ENCODE data around the gene ARHGEF17.

The ARHGEF17 gene

DNA sequence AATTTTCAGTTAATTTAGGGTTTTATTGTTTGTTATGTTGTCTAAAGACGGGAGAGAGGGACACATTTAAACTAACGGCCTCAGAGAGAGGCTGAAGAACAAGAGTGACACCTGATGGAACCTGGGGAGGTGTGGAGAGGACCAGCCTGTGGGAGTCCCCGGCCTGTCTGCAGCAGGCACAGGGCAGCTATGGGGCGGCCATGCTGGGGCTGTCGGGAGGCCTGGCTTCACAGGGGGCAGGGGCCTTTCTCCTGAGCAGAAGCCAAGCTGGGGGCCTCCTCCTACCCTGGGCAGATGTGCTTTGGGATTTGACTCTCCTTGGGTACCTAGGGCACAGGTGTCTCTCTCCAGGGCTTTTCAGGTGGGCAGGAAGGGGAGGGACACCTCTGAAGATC is 90.1 kb downstream of the ARHGEF17 start:
- DNase-seq: no peak

DNA sequence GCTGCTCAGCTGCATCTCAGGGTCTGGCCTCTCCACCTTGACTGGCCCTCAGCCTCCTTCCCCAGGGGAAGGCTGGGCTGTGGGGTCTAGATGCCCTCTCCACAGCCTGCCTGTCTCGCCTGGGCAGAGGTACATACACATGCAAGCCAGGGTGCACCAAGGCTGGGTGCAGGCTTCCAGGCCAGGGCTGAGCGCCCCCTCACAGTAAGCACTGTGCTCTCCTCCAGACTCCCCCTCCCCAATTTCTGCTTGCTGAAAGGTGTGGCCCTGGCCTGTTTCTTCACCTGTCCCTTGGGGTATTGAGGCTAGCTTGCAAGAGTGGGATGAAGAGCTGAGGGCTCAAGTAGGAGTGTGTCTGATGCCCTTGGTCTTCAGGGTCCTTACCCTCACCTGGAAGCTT is 90.6 kb downstream of the ARHGEF17 start:
- DNase-seq: no peak

DNA sequence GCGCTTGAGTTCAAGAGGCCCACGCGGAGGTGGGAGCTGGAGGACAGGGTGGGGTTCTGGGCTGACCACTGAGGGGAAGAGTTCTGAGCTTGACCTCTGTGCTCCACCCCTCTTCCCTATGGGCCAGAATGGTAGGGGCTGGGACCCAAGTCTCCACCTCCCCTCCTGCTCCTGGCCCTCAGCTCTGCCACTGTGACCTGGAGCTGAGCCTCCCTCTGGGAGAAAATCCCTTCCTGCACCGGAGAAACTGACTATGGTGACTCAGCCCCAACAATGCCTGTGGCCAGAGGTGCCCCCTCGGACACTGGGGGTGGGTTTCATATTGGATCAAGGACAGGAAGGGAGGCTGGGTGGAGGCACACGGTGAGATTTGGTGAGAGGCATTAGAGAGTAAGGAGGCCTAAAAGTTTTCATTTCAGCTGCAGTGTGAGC is 91.1 kb downstream of the ARHGEF17 start:
- DNase-seq: no peak

DNA sequence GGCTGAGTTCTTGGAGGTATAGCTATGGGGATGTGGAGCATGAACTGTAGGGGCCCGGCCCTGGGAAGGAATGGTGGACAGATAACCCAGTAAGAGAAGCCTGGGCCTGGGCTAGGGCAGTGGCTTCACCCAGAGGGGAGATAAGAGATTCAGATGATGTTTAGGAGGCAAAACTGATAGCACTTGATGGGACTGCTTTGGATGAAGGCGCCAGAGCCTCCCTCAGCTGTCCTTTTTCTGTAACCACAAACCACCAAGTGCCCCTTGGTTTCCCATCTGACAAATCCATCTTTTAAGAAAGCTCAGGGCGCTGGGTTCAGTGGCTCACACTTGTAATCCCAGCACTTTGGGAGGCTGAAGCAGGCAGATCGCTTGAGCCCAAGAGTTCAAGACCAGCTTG is 91.6 kb downstream of the ARHGEF17 start:
- no peak for DNase-seq

DNA sequence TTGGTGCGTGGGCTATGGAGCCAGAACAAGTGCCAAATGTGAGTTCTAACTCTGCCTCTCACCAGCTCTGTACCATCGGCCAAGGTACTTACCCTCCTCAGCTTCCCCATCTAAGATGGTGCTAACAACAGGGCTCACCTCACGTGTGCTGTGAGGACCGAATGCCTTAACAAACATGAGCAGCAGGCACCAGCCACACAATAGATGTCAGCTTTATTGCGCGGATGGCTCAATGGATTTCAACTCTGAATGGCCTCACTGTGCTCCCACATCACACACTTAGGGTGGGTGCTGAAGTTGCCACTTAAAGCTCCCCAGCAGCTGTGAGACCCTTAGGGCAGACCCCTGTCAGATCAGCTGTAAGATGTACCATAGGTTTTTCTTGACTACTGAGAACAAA is 92.2 kb downstream of the ARHGEF17 start:
- DNase-seq: no peak

DNA sequence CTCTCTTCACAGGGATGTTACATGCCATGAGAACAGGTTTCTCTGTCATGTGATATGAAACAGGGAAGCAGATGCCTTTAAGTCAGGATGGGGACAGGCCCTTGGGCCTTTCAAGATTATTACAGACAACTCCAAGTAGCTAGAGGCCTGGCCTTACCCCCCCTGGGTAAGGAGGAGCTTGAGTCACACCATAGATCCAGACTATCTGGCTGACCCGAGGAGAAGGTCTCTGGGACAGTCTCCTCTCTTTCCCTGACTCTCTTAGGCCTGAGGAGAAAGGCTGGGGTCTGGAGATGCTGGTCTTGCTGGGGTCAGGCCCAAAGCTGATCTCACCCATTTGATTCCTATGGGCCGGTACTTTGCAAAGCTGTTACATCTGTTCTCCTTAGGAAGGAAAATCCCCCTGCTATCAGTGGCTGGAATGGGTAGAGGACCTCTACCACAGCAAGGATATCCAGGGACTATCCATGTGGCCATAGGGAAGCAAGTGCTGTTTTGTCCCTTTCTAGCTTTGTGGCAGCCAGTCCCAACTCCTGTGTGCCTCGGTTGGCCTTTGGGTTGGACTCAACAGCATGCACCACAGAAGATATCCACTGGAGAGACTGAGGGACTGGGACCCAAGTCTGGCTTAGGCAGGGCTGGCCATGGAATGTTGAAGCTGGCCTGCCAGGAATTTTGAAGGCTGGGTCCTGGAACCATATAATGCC is 93.3 kb downstream of the ARHGEF17 start:
- DNase-seq: no peak

DNA sequence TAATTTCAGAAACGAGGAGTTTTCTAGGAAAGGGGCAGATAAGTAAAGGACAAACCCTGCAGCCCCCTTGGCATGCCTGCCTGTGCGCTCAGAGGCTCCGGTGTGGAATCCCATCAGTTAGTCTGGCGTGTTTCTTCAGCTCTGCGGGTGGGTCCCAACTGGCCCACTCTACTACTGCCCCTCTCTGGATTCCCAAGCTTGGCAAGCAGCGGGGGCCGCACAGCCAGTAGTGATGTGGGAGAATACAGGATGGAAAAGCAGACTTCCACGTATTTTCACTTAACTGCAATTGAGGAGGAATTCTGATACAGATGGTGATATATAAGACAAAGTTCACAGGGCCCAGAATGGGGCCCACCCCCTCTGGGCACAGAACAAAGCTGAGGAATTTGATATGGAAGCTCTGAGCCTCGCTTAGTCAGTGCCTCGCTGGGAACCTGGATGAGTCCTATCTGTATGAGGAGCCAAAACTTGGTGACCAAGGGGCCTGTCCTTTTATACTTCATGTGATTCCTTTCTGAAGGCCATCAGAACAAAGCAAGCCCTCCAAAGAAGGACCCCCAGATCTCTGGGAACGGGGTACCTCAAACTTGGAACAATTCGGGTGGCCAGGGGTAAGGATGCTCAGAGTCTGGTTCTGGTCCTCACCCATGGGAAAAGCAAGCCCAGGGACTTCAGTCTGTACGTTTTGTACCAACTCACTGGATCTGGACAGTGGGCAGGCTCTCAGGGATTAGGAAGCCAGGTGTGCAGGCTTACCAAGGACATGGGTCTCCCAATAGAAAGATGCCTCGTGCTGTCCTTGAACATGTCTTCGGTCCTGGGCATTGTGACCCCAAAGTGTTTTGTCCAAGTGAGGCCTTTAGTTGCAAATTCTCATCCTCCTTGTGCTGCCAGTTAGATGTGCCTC is 94.1 kb downstream of the ARHGEF17 start:
- no peak for DNase-seq

DNA sequence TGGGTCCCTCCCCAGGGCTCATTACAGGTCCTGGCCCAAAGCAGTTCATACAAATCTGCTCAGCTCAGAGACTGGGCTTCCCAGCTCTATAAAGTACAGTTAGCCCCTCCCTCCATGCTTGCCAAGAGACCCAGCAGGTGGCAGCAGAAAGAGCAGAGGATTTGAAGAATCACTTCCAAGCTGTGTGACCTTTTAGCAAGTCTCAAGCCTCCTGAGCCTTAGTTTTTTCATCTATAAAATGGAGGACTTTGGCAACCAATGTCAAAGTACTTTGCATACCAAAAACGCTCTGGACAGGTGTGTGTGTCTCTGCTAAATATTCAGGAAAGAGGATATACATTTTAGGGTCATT is 94.7 kb downstream of the ARHGEF17 start:
- no peak for DNase-seq

DNA sequence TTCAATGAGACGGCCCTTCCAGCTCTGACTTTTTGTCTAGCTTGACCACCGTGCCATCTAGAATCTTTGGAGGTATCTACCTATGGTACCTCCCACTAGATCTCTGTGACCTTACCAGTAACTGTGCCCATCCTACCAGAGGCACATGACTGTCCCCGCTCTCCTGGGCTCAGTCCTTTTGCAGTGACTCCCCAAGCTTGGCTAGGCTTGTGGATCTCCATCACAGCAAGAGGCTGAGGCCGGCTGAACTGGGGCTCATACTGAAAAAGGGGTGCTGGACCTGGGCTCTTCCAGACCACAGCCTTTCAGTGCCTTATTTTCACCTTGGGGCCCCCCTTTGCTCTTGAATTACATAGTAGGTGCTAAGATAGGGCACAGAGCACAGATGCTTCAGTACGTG is 95.5 kb downstream of the ARHGEF17 start:
- no peak for DNase-seq

DNA sequence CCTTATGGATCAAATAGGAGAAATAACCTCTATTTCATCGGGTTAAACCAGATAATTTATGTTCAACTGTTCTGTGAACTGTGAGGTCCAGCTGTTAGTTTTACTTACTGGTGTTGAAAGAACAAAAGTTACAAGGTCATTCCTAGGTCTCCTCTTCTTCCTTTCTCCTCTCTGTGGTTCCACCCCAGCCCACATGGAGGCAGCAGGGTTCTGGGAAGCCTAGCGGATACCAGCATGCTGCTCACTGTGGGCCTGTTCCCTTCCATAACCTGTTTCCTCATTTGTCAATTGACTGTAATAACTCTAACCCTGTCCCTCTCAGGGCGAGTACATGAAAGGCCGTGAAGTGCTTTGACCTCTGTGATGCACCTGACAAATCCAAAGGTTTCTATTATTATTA is 96.0 kb downstream of the ARHGEF17 start:
- DNase-seq: no peak

DNA sequence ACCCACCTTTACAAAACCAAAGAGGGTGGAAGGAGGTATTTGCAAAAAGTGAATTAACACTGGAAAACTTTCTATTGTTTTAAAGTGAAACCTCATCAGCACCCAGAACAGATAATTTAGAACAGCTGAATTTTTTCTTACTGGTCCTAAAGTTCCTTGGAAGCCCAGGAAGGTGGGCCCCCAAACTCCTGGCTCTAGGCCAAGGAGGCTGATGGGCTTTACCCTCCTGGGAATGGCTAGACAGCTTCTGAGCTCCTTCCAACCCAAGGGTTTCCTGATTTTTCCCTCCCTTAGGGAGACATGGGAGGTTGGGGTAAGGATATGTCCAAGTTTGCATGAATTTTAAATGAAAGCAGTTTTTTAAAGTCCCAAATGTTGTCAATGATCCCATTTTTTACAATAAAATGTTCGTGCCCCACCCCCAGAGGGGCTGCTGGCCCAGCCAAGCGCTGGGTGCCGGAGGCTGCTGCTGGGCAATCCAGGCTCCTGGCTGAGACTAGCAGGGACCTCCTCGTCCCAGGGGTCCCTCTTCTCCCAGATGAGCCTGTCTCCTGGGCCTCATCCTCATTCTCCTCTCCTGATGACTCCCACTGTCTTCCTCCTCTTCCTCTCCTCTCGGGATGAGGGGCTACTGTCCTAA is 96.5 kb downstream of the ARHGEF17 start:
- no peak for DNase-seq

DNA sequence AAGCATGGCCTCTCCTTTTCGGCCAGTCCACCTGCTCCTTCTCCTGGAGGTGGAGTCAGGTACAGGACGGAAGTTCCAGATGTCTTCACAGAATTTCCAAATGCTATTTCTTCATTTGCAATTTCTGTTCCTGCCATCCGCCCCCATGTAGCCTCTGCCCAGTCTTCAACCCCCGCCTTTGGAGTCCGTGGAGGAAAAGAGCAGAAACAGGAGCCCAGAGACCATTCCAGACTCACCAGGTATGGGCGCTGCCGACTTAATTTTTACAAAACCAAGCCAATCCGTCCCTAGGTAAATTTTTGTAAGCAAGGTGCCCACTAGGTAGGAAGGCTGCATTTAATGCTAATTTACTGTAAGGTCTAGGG is 97.1 kb downstream of the ARHGEF17 start:
- no peak for DNase-seq

DNA sequence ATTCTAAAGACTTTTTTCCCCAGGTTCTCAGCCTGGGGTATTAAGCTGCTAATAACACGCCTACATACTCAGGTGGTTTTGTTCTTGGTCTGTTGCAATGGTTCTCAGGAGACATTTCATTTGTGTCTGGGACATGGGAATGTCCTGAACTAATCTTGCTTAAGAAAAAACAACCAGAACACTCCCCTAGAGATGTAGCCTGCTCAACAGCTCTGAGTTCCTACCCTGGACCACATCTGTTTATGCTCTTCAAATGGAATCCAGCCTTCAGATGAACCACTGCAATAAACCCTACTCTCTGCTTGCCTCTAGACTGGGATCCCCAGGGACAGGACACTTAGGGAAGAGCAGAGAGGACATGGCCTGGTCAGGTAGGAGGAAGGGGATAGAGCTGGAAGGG is 98.1 kb downstream of the ARHGEF17 start:
- DNase-seq: no peak

DNA sequence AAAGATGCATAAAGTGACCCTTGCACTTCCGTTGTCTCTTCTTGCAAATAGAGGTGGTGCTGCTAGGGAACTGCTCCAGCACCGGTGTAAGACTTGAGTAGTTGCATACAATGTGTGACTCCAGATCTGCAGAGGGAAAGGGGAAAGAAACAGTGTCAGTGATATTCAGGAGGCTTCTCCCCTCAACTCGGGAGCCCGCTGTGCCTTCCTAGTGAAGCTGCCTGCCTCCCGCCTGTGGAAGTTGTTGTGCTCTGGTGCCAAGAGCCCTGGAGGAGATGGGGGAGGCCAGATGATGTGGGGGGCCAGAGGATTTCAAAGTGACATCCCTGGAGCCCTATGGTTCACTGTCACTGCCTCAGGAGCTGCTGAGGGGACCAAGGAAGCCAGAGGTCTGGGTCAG is 98.5 kb downstream of the ARHGEF17 start:
- no peak for DNase-seq

DNA sequence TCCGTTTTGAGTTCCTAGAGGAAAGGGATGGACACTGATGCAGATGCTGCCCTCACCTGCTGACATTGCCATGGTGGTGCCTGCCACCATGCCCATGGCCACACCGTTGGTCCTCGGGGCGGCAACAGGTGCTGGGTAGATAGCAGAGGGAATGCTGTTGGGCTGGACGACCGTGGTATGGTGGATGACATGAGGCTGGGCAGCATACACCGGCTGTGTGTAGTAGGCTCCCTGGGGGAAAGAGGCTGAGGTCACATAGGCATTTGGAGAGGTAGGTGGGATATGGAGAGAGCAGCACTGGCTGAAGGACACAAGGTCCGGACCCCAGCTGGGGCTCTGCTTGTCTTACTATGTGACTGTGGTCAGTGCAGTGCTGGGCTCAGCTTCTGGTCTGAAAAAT is 101.4 kb downstream of the ARHGEF17 start:
- no peak for DNase-seq

DNA sequence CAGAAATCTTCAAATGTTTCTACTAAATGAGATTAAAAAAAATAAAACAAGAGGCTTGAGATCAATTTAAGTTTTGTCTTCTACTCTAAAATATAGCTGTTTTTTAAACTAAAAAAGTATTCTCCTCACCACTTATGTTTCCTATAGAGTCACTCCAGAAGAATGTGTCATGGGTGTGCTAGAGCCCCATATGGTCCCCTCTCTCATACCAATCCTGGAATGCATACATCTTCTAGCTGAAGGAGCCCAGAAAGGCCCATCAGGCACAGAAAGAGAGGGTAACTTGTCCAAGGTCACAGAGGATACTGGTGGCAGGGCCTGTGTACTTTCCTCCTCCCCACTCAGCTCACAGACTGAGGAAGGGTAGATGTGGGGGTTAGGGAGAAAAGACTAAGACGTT is 102.6 kb downstream of the ARHGEF17 start:
- no peak for DNase-seq

DNA sequence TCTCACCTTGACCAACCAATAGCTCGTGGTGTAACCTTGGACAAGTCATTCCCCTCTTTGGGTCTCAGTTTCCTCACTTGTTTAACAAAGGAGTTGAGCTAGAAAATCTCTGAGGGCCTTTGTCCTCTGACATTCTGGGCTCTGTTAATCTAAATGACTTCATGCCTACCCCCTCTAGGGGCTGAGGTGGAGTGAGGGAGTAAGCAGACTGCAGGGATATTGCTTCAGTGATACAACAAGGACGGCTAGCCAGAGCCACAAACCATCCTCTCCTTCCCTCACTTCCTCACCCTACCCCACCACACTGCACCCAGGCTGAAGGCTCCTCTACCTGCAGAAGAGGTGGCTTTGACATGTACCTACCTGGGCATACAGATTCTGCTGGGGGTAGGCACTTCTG is 103.0 kb downstream of the ARHGEF17 start:
- DNase-seq: no peak

DNA sequence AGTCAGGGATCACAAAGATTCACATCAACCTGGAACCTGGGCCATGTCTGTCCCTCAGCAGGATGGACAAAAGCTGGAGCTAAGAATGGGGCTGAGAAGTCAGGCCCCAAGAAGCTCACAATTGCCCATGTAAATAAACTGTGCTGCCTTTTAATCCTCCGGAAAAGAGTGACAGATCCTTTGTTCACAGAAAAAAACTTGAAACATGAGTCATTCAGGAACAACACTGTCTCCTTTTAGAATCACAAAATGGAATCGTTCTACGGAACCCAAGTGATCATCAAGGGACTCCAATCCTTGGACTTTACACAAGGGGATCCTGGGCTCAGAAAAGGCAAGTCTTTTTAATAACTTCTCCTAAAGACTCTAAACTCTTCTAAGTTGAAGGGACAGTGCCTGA is 104.2 kb downstream of the ARHGEF17 start:
- DNase-seq: no peak

DNA sequence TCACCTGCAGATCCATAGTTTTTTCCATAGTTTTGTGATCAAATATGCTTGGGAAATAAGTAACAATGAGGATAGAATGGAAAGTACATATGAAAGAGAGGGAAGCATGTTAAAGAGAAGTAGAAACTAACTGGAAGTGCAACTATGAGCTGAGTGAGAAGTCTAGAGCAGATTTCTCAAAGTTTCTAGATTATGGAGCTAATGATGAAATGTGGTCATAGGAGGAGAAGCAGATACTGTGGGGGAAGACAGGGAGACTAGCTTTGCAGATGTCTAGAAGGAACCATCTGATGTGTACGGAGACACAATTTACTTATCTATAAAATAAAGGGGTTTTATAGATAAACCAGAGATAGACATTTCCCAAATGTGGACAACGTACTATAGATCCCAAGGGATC is 105.2 kb downstream of the ARHGEF17 start:
- DNase-seq: no peak

DNA sequence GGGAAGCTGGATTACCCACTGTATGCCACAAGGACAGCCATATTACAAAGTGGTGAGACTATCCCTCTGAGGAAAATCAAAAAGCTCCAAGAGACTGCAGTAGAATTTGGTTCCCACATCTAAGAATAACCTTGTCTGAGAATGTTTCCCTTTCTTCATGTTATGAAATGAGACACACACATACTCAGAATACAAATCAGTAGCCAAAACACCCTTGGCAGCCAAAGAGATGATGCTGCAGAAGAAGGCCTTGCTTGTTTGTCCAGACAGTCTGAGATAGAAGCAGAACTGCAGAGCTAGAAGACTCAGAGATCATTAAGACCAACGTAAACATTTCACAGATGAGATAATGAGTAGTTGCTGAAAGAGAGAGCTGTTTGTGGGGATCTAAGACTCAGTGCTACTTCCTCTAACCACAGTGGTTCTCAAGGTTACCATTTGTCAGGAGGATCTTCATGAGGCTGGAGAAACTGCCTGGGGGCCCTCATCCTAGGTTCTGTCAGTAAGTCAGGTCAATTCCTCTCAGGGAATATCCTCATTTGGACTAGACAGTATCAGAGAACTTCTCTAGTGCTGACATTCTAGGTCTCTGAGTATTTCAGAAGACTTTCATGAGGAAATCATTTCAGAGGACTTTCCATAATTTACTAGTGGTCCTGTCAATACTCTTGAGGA is 107.0 kb downstream of the ARHGEF17 start:
- no peak for DNase-seq

DNA sequence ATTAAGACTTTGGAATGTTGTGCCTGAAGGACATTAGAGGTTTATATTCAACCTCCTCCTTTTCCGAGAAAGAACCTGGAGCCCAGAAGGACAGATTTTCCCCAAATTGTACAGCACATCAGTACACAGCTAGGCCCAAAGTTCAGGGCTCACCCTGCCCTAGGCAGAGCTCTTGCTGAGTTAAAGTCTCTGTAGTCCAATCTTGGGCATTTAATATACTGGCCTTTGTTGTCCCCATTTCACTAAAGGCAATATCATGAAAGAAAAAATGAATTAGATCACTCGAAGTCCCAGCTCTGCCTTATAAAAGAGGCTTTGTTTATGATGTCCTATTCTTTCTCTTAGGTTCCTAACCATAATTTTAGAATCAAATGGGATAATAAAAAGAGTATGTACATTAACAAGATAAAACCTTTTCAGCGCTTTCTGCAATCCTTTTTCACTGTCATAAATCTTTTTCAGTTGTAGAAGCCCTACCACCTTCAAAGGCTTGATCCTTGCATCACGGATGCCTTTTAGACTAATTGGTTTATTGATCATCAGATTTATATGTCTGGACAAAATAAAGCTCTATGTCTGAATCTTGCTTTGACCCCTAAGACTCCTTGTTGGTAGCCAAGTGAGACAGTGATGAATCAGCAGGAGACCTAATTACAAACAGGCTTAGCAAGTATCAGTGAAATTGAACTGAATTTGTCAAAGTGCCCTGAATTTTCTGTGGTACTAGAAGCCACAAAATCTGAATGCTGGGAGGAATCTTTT is 108.0 kb downstream of the ARHGEF17 start:
- no peak for DNase-seq

DNA sequence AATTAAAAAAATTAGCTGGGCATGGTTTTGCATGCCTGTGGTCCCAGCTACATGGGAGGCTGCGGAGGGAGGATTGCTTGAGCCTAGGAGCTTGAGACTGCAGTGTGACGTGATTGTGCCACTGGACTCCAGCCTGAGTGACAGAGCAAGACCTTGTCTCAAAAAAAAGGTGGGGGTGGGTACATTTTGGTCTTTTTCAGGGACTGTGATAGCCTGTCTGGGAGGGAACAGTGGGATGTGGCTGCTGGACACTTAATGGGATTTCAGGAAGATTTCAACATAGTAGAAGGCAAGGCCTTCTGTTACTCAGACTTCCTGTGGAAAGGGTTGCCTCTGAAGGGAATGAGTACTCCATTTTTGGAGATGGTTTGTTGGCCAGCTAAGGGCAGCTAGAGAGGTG is 108.7 kb downstream of the ARHGEF17 start:
- no peak for DNase-seq

Data from activated CD4-positive, alpha-beta T cell treated with anti-CD3 and anti-CD28 coated beads, Interleukin-2, amount 50 U/mL, for 1 hour (primary cell).